Kidney capillary endothelial cell (primary cell): Measurements from ENCODE around the gene PVALB.

ENCODE experiments used
- DNase-seq: peaks from one replicate; pipeline ENCODE4 v3.0.0-alpha.2; 2018; ENCODE audit warnings: low spot score

Gene PVALB

DNA sequence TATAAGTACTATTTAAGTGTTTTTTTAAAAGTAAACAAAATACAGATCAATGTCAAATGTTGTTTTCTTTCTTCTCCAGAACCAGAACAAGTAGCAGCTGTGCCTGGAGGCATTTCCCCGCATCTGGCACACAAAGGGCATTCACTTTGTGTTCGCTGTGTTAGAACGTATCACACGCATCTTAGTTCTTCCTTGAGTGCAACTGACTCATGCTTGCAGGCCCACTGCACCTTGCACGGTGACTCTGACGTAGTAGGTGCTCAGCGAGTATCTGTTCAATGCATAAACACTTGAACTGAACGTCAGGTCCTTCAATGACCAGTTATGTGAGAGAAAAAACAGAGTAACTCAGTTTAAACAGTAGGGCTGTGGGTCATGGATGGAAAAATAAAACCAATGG is 44.4 kb downstream of the PVALB start:
- DNase-seq = no peak

DNA sequence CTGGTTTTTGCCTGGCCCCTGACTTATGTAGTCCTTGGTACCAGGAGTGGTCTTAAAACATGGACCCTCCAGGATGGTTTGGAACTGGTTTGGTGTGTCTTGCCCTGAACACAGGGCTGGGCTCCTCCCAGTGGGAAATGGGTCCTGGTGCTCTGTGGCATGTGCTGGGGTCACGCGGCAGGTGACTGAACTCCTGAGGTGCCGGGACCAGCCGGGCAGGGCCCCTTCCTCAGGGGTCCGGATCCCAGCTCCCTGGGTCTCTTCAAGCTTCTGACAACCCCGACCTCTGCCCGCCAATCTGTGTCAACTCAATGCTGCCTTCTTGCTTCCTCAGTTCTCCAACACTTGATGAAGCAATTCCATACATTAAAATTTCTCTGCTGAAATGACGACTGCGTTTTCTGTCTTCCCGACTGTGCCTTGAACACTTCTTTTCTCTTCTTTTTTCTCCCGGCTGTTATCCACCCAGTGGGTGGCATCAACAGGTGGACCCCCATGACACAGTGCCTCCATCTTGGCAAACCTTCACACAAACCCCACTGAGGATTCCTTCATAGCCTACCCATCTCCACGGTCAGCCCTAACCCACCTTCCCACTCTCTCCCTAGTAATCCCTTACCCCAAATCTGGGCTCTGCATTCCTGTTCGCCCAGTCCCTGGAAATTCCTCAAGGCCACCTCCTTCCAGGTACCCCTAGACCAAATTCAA is 45.3 kb downstream of the PVALB start:
- DNase-seq = no peak

DNA sequence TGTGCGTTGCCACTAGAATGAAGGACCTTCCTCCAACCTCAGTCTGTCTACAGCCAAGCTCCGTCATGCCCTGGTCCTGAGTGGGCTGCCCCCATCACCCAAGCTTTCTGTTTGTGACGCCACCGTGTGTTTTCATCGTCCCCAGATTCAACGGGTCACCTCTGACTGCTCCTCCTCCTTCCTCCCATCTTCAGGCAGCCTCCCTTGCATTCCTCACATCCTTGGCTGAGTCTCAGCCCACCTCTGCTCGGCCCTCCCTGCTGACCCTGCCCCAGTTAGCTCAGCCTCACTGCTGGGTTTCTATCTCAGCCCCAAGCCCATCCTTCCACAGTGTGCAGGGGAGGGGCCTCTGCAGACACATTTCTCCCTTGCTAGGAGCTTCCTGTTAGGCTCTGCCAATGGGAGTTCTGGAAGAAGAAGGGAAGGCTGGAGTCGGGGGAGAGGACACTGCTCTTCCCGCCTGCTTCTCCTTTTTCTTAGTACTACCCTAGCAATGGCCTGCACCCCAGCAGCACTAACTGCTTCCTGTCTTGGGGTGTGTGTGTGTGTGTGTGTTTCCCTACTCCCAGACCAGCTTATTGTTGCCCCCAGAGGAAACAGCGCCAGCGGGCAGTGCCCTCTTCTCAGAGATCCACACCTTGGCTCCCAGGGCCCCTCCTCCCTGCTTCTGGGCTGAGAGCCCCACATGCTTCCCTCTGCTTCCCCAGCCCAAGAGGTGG is 46.2 kb downstream of the PVALB start:
- DNase-seq = no peak

DNA sequence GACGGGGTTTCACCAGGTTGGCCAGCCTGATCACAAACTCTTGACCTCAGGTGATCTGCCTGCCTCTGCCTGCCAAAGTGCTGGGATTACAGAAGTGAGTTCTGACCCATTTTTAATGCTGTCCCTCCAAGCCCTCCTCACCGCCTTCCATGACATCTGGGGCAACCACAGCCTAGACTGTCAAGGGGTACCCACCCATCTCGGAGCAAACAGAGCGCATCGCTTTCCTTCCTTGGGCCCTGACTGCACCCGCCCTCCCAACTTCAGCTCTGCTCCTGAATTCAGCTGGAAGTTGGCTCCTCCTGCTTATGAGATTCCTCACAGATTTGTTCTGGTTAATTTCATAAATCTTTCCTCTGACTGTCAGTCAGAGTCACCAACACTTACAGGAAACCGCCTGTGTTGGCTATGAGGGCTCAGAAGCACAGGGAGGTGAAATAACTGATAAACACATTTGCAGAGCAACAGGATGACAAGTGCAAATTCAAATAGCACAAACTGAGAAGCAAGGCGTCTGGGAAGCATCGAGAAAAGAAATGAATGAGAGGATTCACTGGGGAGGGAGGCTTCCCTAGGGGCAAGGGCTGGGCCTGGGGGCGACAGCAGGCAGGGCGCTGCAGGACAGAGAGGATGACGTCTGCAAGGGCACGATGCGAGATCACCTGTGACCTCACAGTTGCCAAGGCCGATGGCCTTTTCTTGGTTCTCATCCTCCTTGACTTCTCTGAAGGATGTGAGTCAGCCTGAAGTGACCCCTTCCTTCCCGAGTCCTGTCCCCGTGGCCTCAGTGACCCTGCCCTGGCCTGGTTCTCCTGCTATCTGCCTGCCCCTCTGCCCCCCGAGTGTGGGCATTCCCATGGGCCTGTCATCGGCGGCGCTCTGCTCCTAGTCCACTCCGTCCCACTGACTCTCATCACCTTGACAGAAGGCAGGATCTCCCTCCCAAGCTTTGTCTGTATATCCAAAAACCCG is 47.0 kb downstream of the PVALB start:
- DNase-seq = peak; percentile 46

DNA sequence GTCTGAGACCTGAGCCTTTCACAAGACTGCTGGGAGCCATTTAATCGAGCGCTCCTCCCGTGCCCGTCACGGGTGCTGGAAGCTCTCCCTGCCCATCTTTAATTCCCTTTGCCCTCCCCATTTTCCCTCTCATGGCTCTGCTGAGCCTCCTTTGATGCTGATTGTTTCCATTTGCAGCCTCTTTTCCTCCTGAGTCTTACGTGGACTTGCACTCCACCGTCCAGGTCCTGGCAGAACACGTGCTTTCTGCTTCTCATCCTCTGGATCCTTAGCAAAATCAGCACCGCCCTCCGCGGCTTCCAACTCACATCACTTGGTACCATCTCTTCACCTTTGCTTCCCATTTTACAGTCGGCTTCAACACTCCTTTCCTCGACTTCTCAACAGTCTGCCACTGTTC is 48.2 kb downstream of the PVALB start:
- DNase-seq = no peak

DNA sequence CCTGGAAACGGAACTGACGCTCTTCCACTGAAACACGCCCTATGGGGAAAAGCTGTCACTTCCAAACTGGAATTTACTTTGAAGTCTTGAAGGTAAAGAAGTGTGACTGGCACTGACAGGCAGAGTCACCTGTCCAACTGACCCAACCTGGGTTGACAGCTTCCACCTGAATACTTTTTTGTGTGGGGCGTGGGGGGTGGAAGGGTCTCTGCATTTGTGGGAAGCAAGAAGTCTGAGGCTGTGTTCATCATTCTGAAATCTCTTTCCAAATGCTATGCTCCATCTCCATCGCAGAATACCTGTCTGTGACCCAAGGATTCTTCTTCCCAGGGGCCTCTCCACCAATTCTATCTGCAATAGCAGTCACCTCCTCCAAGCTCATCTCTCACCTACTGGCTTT is 48.7 kb downstream of the PVALB start:
- no peak for DNase-seq

DNA sequence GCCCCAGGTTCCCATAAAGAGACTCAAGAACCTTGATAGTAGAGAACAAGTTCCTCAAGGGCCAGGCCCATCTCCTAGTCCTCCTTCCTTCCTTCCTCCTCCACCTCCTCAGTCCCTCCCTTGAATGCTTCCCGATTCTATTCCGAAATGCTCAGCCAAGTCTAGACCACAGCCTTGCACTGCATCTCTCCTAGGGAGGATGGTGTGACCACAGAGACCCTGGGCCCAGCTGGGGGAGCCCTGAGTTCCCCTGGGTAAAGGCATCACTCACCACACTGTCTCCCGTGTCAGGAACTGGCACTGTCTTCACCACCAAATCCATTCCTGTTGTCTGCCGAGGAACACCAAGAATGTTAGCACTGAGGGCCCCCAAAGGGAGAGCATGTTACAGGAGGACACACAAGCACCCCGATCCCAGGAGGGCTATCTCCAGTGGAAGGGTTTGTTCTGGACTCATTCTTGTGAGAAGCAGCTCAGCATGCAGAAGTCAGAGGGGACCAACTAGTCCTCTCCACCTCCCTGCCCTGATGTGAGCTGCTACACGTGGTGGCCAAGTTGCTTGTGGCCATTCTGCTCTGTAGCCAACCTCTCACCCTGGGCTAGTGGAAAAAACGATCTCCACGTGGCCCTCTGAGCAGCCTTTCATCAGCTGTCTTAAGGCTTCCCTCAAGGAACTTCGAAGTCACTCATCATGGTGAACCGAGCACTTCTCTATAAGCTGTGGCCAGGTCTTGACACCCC is 49.6 kb downstream of the PVALB start:
- DNase-seq = no peak

DNA sequence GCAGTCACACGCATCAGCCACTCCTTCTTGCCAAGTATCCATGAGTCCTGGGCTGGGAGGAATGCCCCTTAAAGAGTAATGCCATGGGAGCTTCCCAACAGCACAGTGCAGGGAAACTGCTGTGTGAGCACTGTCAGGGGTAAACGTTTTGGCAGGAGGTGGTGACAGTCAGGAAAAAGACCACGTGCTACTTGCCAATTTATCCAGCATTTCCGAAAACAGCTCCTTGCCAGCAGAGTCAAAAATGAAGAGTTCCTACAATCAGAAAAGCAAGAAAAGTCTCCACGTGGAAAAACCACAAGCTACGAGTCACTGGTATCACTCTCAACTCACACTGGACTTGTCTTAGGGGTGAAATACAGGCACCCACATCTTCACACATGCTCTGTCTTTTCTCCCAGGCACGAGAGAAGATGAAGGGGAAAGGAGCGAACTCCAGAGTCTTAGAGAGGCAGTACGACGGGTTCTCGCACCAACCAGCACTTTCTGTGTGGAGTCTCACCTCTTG is 50.8 kb downstream of the PVALB start:
- DNase-seq = no peak

DNA sequence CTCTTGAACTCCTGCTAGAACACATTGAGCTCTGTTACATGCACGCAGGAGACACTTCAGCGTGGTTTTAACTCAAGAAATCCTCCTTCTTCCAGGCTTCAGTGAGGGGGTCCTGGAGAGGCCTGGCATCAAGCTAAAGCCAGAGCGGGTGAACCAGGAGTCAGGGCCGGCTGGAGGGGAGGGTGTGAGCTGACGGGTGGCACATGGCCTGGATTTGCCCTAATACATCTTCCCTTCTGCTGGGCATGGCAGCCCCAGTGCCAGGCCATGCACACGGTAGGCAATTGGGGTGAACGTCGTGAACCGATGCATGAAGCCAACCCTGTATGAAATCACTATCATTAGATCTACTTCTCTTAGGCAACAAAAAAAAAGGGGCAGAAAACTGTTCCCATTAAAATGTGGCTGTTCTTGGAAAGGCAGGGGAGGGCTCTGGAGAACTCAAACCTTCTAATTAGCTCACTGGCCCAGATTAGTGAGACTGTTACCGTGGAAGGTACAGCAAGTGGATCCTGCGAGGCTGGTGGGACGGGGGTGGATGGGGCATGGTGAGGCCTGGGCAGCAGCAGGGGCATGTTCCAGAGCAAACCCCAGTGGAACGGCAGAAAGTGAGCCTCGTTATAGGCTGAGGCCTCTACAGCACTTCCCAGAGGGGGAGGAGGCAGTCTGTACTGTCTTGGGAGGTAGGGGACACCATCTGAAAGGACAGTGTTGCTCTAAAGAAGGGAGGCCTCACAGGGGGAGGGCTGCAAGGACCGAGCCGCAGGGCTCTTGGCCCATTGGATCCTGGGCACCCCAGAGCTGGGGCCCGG is 51.5 kb downstream of the PVALB start:
- DNase-seq = no peak

DNA sequence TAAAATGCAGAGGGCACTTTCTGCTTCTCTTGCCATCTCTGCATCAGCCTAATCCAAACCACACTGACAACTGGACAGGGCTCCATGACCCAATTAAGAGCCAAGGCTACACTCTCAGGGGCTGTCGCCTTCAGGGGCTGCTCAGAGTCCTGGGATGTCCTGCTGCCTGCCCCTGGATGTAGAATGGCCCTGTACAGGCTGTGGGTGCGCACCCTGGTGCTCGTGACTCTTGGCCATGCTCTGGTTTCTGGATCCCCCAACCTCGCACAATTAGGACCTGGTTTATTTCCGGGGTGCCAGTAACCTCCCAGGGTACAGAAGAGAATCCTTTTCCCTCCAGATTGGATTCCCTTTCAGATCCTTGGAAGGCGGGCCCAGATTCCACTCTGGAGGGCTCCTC is 52.2 kb downstream of the PVALB start:
- DNase-seq = no peak

DNA sequence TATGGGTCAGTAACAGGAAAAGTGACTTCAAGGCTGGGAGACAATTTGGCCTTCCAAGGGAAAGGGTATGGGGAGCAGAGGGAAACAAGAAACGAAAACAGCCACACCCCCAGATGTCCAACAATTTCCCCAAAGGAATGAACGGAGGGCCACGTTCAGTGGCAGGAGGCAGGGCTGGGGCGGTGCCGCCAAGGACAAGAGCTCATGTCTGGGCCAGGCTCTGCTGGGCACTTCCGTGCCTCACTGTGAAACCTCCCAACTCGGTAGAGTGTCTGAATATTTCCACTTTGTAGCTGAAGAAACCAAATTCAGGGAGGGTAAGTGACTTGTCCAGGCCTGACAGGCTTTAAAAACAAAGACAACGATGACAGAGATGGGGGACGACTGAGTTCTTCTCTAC is 52.8 kb downstream of the PVALB start:
- DNase-seq = no peak

DNA sequence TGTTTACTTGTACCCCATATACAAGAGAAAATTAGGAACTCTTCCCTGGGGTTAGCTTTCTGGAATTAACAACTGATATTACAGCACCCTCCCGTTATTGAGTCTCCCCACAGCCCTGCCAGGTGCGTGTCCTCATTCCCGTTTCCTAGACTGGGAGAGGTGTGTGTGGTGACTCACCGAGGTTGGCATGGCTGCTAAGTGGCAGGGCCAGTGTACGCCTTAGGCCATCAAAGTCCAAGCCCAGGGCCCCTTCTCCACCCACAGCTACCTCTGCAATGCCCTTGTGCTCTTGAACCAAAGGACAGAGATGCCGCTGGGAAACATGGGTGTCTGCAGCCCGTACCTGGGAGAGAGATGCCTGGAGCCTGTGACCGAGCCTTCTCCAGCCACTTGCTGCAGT is 53.3 kb downstream of the PVALB start:
- DNase-seq = no peak

DNA sequence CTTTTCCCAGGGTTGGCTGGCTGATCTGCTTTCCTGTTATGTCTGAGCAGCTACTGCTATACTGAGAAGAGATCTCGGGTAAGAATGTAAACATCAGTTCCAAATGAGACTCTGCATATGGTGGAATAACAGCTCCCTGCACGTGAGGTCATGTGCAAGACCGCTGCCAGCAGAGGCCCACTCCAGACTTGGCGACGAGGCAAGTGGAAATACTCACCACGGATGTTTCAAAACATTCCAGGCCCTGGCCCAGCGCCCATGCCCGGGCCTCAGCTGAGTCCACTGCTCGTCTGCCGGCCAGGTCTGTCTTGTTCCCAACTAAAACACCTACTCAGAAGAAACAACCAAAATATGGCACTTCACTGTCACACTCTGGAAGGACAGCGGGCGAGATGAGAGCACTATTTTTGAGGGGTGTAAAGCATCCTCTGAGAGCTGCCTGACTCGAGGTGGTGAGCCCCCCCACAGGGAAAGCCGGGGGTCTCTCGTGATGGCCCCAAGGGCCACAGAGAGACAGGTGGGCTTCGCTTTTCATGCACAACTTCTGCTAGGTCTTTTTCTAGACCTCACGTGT is 54.1 kb downstream of the PVALB start:
- DNase-seq = no peak

DNA sequence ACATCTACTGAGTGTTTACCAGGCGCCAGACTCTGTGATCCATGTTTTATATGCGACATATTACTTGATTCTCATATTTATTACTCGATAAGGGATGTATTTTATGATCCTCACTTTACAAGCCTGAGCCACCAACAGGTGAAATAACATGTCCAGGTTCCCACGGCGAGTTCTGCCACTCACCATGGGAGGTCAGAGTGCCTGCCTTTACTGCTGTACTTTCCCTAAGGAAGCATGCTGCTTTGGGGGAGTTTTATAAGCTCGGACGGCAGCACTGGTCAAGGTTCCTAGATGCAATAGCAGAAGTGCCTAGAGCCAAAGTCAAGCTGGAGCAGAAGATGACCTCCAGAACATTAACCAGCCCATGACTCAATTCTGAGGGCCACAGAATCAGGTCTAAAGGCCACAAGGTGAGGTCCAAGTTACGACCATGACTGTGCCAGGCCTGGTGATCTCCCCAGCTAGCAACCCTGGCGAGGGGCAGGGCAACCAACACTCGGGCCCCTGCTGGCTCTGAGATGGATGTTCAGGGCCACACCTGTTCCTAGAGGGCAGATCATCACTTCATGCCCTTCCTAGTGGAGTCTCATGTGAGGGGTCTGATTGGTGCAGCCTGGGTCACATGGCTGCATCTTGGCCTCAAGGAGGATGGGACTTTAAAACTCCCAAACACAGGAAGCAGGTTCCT is 55.1 kb downstream of the PVALB start:
- no peak for DNase-seq

DNA sequence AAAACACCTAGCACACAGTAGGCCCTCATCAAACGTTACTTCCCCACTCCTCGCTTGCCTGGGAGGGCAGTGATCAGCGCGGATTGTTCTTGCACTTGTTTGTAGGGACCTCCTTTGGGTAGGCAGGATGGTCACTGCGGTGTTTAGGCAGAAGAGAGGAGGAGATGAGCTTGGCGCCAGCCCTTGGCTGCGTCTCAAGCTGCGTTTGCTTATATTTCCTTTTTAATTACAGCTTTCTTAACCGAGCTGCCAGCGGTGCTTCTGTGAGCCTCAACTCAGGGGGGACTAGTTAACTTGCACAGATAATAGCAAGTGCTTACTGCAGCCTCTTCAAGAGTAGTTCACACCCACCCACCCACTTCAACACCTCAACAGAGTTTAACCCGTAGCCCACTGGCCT is 56.0 kb downstream of the PVALB start:
- DNase-seq = no peak

DNA sequence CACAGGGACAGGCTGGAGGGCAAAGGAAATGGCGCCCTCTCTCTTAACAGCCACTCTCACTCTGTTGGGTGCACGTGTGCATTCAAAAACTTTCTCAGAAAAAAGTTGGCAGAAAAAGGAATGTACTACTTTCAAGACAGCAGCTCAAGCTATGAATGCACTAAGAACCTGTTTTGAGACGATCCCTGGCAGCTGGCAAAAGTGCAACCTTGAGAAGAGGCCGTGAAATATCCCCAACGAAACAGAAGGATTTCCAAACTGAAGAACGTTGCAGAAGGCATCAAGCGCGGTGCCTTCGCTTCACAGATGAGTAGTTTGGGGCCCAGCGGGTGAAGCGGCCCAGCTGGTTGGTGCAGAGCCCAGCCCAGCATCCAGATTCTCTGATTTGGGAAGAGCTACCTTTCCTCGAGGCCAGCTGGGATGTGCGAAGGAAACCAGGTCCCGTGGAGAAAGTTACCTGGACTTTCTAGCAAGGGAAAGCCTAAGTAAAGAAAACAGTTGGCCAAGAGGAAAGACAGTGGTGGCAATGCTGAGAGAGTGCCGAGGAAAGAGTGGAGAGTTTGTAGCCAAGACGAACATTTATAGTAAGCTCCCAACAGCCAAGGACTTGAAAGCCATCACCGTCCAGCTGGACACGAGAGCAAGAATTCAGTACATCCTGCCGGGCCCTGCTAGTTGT is 57.2 kb downstream of the PVALB start:
- no peak for DNase-seq

DNA sequence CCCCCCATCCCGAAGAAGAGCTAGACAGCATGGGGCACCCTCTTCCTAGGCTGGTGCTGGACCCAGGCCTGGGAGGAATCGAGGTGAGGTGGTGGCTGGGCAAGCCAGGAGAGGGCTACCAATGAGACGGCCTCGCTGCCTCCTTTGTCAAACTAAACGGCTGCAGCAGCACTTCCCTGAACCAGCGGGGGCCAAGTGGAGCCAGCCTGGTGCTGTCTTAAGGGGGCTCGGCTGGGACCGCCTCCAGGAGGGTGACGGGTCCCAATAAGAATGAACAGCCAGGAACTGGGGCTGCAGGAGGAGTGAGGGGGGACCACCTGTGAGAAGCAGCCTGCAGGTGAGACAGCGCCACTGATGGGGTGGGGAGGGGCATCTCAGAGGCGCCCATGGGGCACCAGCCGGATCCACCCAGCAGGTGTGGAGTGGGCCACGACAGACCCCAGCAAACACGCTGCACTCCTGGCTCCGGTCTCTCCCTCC is 58.0 kb downstream of the PVALB start:
- no peak for DNase-seq

DNA sequence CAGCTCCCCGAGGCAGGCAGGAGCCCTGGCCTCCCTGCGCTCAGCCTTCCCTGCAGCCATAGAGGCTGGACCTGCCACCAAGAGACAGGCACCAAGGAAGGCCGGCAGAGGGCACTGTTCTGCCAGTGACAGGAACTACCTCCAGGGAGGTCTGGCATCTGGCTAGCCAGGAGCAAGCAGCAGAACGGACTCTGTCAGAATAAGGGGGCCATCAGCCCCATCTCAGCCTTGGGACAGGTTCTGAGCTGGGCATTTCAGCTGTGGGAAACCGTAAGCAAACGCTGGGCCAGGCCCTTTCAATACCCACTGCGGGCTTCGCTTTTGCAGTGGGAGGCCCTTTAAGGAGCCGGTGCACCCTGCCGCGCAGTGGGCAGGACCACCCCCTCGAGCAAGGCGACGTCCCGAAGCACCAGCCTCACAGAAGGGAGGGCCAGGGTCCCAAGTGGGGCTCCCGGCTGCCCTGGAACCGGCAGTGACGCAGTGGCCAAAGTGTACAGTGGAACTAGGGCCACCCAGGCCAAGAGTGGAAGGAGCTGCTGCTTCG is 59.1 kb downstream of the PVALB start:
- DNase-seq = peak; percentile 64
